GM10248 (cell line): ENCODE data around the gene HPS5.

Experiments
- CTCF ChIA-PET: fragments of 300-600 bp; sonication (Branson Sonifier 250); formaldehyde crosslinking; extraction: SDS; loops from one replicate; lab custom pipeline; 2021; ENCODE audit warnings: antibody characterized with exemption; lab: Yijun Ruan, JAX
- POLR2A ChIA-PET: fragments of 350-650 bp; sonication (Branson Sonifier 250); formaldehyde crosslinking; extraction: SDS; loops from one replicate; lab custom pipeline; 2020; ENCODE audit warnings: antibody characterized with exemption; lab: Yijun Ruan, JAX
- DNase-seq: peaks from one replicate; pipeline ENCODE4 v3.0.0; 2012; ENCODE audit errors: extremely low spot score
- TF ChIP-seq, protein P1 (sequence below): IDR thresholded peaks from 2 replicates; pipeline ENCODE4 v1.5.1; 2012; ENCODE audit warnings: mild to moderate bottlenecking, low read depth; ENCODE audit errors: extremely low read depth, missing control alignments, control extremely low read depth

Gene HPS5

DNA sequence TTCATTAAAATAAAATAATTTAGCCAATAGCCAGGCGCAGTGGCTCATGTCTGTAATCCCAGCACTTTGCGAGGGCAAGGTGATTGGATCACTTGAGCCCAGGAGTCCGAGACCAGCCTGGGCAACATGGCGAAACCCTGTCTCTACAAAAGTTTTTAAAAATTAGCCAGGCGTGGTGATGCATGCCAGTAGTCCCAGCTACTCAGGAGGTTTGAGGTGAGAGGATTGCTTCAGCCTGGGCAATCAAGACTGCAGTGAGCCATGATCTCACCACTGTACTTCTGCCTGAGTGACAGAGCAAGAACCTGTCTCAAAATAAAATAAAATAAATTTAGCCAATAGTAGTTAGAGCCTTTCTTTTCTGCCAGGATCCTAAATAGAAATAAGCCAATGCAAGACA, 12.2 kb downstream of the HPS5 start:
- ChIA-PET CTCF (no interaction called here), POLR2A (interaction anchor here (1.0 kb wide), 1 partner anchor 10 kb away, joined by 3 read pairs; no protein-coding TSS in a partner anchor)
- DNase-seq: no peak
- TF ChIP-seq, protein P1, sequence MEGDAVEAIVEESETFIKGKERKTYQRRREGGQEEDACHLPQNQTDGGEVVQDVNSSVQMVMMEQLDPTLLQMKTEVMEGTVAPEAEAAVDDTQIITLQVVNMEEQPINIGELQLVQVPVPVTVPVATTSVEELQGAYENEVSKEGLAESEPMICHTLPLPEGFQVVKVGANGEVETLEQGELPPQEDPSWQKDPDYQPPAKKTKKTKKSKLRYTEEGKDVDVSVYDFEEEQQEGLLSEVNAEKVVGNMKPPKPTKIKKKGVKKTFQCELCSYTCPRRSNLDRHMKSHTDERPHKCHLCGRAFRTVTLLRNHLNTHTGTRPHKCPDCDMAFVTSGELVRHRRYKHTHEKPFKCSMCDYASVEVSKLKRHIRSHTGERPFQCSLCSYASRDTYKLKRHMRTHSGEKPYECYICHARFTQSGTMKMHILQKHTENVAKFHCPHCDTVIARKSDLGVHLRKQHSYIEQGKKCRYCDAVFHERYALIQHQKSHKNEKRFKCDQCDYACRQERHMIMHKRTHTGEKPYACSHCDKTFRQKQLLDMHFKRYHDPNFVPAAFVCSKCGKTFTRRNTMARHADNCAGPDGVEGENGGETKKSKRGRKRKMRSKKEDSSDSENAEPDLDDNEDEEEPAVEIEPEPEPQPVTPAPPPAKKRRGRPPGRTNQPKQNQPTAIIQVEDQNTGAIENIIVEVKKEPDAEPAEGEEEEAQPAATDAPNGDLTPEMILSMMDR: no peak

DNA sequence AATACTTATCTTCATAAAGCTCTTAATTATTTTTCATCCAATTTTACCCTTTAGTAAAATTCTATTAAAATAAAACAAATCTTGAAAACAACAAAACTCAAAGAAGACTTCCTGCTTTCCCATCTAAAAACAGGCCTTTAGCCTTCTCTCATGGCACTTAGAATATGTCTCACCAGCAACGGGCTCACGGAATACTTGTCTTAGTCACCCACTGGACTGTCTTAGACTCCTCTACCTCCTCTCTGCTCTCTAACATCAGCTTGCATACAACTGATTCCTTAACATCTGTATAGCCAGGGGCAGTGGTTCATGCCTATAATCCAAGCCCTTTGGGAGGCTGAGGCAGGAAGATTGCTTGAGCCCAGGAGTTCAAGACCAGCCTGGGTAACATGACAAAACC, 13.7 kb downstream of the HPS5 start:
- ChIA-PET POLR2A (no interaction called here), CTCF (interaction anchor here (0.8 to 2.2 kb wide), 3 partner anchors 11 to 298 kb away, joined by 3 to 7 read pairs (median 5); no protein-coding TSS in a partner anchor)
- TF ChIP-seq, protein P1: no peak
- no peak for DNase-seq

DNA sequence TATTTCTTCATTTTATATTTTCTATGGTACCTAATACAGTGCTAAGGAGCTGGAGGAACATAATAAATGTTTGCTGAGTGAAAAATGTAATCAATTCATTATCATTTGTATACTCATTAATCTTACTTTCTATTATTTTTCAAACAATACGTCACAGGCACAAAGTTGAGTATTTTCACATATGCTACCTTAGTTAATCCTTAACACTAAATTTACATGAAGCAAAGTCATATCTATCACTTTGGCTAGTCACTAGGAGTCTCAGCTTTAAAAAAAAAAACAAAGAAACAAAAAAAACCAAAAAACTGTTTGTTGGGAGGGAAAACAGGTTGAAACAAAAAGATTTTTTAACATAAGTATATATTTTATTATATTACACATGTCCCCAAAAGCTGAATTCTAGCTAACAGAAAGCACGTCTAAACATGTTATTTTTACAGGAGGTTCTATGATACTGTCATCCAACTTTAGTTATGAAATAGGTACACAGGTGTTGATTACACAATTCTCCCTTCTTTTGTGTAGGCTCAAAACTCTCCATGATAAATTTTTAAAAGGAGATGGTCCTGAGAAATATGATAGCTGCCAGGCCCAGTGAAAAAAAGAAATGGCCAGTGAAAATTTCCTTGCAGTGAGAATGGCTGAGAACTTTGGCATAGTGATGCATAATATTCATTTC, 14.3 kb downstream of the HPS5 start:
- CTCF ChIA-PET: interaction anchor here (0.8 to 2.2 kb wide), 3 partner anchors 10 to 299 kb away, joined by 3 to 7 read pairs (median 5); no protein-coding TSS in a partner anchor
- POLR2A ChIA-PET: no interaction called here
- TF ChIP-seq, protein P1: no peak
- no peak for DNase-seq

DNA sequence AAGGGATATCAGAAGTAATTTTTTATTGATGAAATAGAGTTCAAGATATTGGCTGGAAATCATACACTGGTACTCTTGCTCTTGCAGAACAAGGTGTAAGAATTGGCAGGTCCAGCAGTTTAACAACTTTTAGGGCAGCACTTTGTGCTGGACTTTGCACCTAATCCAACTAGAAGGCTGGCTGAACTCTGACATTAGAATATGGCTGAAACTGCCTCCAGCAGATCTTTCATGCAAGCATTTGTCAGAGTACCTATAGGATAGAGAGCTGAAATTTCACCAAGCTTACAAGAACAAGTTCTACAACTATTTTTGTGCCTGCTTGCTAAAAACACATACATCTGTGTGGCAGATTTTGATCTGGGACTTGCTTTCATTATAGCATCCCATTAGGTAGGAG, 17.2 kb downstream of the HPS5 start:
- TF ChIP-seq, protein P1: no peak
- DNase-seq: no peak
- ChIA-PET CTCF (interaction anchor here (1.4 to 2.6 kb wide), 2 partner anchors 10 kb away, joined by 4 to 11 read pairs; no protein-coding TSS in a partner anchor), POLR2A (no interaction called here)

DNA sequence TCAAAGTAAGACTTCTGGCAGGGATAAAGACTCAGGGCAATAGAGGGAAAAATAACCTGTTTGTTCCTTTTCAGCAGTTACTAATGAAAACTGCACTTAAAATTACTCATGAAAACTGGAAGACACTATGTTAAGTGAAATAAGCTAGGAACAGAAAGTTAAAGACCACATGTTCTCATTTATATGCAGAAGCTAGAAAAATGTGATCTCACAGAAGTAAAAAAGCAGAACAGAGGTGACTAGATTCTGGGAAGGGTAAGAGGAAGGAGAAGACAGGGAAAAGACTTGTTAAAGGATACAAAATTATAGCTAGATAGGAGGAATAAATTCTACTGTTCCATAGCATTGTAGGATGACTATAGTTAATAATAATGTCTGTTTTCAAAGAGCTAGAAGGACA, 22.2 kb downstream of the HPS5 start:
- ChIA-PET POLR2A (no interaction called here), CTCF (interaction anchor here (1.1 to 1.5 kb wide), 3 partner anchors 12 to 185 kb away, joined by 3 read pairs; no protein-coding TSS in a partner anchor)
- no peak for DNase-seq
- TF ChIP-seq, protein P1: no peak

DNA sequence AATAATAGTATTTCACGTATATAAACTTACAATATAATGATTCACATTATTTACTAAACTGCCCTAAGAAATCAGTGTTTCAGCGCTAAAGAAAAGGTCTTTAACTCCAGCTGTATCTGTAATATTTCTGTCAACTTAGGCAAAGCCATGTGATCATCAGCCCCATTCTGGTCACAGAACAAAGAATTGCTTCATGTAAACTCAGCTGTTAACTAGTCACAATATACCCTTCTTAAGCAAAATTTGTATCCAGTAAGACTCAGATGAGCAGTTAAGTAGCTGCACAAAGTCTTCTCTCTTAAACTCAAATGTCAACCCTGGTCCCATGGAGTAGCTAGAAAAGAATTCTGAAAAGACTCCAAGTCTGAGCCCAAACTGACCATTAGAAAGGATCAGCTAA, 26.6 kb downstream of the HPS5 start:
- POLR2A ChIA-PET: no interaction called here
- no peak for DNase-seq
- CTCF ChIA-PET: interaction anchor here (0.7 to 1.5 kb wide), 8 partner anchors 9 to 193 kb away, joined by 3 to 4 read pairs (median 3); no protein-coding TSS in a partner anchor
- TF ChIP-seq, protein P1: no peak
